CD14-positive monocyte (primary cell): ENCODE results near the gene CRMP1. TPM values are rescaled to one million over a fixed set of nuclear protein-coding genes. Genes with fewer than 3 reads are reported as not detected.

Source experiments
- DNase-seq, 3 donors: peaks; one replicate each; pipeline ENCODE4 v3.0.0-alpha.2; 2011 to 2022
- H2AFZ ChIP-seq: 2 replicates; pipeline ENCODE4 v1.6.0; 2012; ENCODE audit warnings: mild to moderate bottlenecking, low read depth, low read length, inconsistent platforms; ENCODE audit not compliant: insufficient read depth, poor library complexity, severe bottlenecking
- H3K27ac ChIP-seq, 2 donors: 1 replicate in 1 of 2; 2 replicates in 1 of 2; pipeline ENCODE4 v1.5.1; 2012 to 2013; ENCODE audit warnings: low read length in 2 of 2, control low read depth in 1 of 2, inconsistent platforms in 1 of 2, low read depth in 1 of 2, mild to moderate bottlenecking in 1 of 2
- H3K27me3 ChIP-seq, 2 donors: one replicate each; pipeline versions ENCODE4 v1.6.0 to v1.6.1; 2011 to 2013; ENCODE audit warnings: low read length in 2 of 2; ENCODE audit not compliant: control insufficient read depth in 2 of 2, insufficient read depth in 2 of 2
- H3K36me3 ChIP-seq, 2 donors: replicated peaks in 1 of 2; 1 replicate in 1 of 2; 2 replicates in 1 of 2; pipeline versions ENCODE4 v1.5.1 to v1.6.1; 2012 to 2013; ENCODE audit warnings: low read length in 2 of 2, control low read depth in 1 of 2, inconsistent platforms in 1 of 2, mild to moderate bottlenecking in 1 of 2; ENCODE audit not compliant: insufficient read depth in 2 of 2, control insufficient read depth in 1 of 2
- H3K4me1 ChIP-seq, 2 donors: 1 replicate in 1 of 2; 2 replicates in 1 of 2; pipeline versions ENCODE4 v1.5.1 to v1.6.1; 2012 to 2013; ENCODE audit warnings: low read length in 2 of 2, control low read depth in 1 of 2, inconsistent platforms in 1 of 2, mild to moderate bottlenecking in 1 of 2, moderate library complexity in 1 of 2; ENCODE audit not compliant: insufficient read depth in 2 of 2, control insufficient read depth in 1 of 2
- H3K4me2 ChIP-seq: replicated peaks from 2 replicates; pipeline ENCODE3; 2012; ENCODE audit warnings: low read length, moderate library complexity, mild to moderate bottlenecking; ENCODE audit not compliant: poor library complexity, severe bottlenecking; ENCODE audit errors: extremely low read depth
- H3K4me3 ChIP-seq, 3 experiments: fragments of 200-600 bp in 1 of 3; sonication (generic) in 1 of 3; replicated peaks in 1 of 3; 1 replicate in 2 of 3; 2 replicates in 1 of 3; pipeline ENCODE4 v1.5.1; 2011 to 2013; ENCODE audit warnings: low read length in 3 of 3, mild to moderate bottlenecking in 3 of 3, control low read depth in 2 of 3, low read depth in 2 of 3, inconsistent platforms in 1 of 3, moderate library complexity in 1 of 3
- H3K79me2 ChIP-seq: 2 replicates; pipeline ENCODE4 v1.6.0; 2012; ENCODE audit warnings: mild to moderate bottlenecking, control low read depth, inconsistent platforms, low read length, moderate library complexity; ENCODE audit not compliant: insufficient read depth
- H3K9ac ChIP-seq: 2 replicates; pipeline ENCODE4 v1.6.0; 2017; ENCODE audit warnings: low read length, mild to moderate bottlenecking; ENCODE audit not compliant: insufficient read depth, poor library complexity, severe bottlenecking
- H3K9me3 ChIP-seq, 2 donors: replicated peaks in 1 of 2; 1 replicate in 1 of 2; 2 replicates in 1 of 2; pipeline versions ENCODE4 v1.5.1 to v1.6.1; 2012 to 2013; ENCODE audit warnings: low read length in 2 of 2, control low read depth in 1 of 2; ENCODE audit not compliant: control insufficient read depth in 1 of 2, insufficient read depth in 1 of 2
- H4K20me1 ChIP-seq: 2 replicates; pipeline ENCODE4 v1.6.0; 2012; ENCODE audit warnings: mild to moderate bottlenecking, low read length, control low read depth, moderate library complexity; ENCODE audit not compliant: insufficient read depth
- H3K27ac Mint-ChIP-seq, 7 donors: one replicate each; pipeline ENCODE4 v1.8.0; 2020; ENCODE audit warnings: mild to moderate bottlenecking in 7 of 7, mixed read lengths in 7 of 7, moderate library complexity in 6 of 7, inconsistent platforms in 2 of 7
- H3K27me3 Mint-ChIP-seq, 3 donors: one replicate each; pipeline ENCODE4 v1.8.0; 2021 to 2022; ENCODE audit warnings: low read depth in 3 of 3, mild to moderate bottlenecking in 3 of 3, mixed read lengths in 3 of 3, moderate library complexity in 3 of 3, inconsistent platforms in 1 of 3
- H3K36me3 Mint-ChIP-seq, 2 donors: one replicate each; pipeline ENCODE4 v1.8.0; 2020; ENCODE audit warnings: mixed read lengths in 2 of 2, inconsistent platforms in 1 of 2, mild to moderate bottlenecking in 1 of 2
- H3K4me1 Mint-ChIP-seq: one replicate; pipeline ENCODE4 v1.8.0; 2020; ENCODE audit warnings: mild to moderate bottlenecking, mixed read lengths
- H3K4me3 Mint-ChIP-seq, 2 donors: one replicate each; pipeline ENCODE4 v1.8.0; 2020; ENCODE audit warnings: mild to moderate bottlenecking in 2 of 2, mixed read lengths in 2 of 2, moderate library complexity in 1 of 2
- H3K9me3 Mint-ChIP-seq, 7 donors: one replicate each; pipeline ENCODE4 v1.8.0; 2020 to 2022; ENCODE audit warnings: mixed read lengths in 7 of 7, mild to moderate bottlenecking in 6 of 7, moderate library complexity in 6 of 7, inconsistent platforms in 2 of 7
- WGBS: methylation state at CpG from one replicate; pipeline ENCODE4 v1.1.5; 2013; ENCODE audit warnings: missing lambda C conversion rate; ENCODE audit not compliant: insufficient coverage; 5-methylcytosine and 5-hydroxymethylcytosine counted together
- intact Hi-C, 2 donors: fragments of 100-400 bp; cut with micrococcal nuclease; formaldehyde crosslinking; loops; one replicate each; pipeline versions ENCODE4 v1.15.0 to v1.15.1; 2023
- polyA plus RNA-seq, 3 donors: library from polyadenylated mRNA; depleted of rRNA in 1 of 3; unstranded in 2 of 3; stranded (reverse) in 1 of 3; fragments of 300-500 nt in 2 of 3; fragments of >200 nt in 1 of 3; fragmentation: Illumina TruSeq in 2 of 3; gene quantifications; 1 replicate in 2 of 3; 2 replicates in 1 of 3; pipeline ENCODE4 v1.2.3, GENCODE V29; 2012 to 2021
- TF ChIP-seq, protein P1 (sequence below): fragments of 200-600 bp; IDR thresholded peaks from one replicate; pipeline ENCODE4 v1.8.0; 2022; ENCODE audit warnings: antibody characterized with exemption, mild to moderate bottlenecking

CRMP1 gene
- polyA plus RNA-seq, 3 donors, result not detected

DNA sequence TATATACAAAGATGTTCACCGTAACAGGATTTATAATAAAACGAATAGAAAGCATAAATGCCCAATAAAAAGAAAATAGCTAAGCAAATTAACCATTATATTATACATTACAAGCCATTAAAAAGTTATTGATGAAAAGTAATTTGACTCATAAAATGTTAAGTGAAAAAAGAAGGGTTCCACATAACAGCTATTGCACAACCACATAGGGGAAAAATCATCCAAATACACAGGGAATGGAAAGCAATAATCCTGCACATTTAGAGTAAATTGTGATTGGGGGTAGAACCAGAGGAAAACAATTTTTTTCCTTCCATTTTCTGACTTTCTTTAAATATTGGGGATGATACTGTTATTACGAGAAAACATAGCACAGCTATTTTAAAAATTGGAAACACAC is 38.0 kb downstream of the CRMP1 start:
- TF ChIP-seq, protein P1, sequence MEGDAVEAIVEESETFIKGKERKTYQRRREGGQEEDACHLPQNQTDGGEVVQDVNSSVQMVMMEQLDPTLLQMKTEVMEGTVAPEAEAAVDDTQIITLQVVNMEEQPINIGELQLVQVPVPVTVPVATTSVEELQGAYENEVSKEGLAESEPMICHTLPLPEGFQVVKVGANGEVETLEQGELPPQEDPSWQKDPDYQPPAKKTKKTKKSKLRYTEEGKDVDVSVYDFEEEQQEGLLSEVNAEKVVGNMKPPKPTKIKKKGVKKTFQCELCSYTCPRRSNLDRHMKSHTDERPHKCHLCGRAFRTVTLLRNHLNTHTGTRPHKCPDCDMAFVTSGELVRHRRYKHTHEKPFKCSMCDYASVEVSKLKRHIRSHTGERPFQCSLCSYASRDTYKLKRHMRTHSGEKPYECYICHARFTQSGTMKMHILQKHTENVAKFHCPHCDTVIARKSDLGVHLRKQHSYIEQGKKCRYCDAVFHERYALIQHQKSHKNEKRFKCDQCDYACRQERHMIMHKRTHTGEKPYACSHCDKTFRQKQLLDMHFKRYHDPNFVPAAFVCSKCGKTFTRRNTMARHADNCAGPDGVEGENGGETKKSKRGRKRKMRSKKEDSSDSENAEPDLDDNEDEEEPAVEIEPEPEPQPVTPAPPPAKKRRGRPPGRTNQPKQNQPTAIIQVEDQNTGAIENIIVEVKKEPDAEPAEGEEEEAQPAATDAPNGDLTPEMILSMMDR, result no peak
- H3K79me2 ChIP-seq, result no peaks in the 10 kb centered on the region
- no peak overlapping the region for H3K9ac ChIP-seq
- no peaks in the 10 kb centered on the region for H3K9me3 Mint-ChIP-seq
- H3K4me1 Mint-ChIP-seq, result no peaks in the 10 kb centered on the region
- intact Hi-C loops, result no loop called here
- H3K4me1 ChIP-seq, result no peaks in the 10 kb centered on the region
- DNase-seq, result no peak
- H3K4me3 Mint-ChIP-seq, result no peak overlapping the region
- H2AFZ ChIP-seq, result no peak overlapping the region
- H3K36me3 ChIP-seq, result no peaks in the 10 kb centered on the region
- H3K4me3 ChIP-seq, result no peak overlapping the region
- H4K20me1 ChIP-seq, result no peaks in the 10 kb centered on the region
- H3K27ac ChIP-seq, result no peak overlapping the region
- no peaks in the 10 kb centered on the region for H3K9me3 ChIP-seq
- peaks cover 0 to 3% (median 3%) of the 10 kb centered on the region in 3 donors for H3K27me3 Mint-ChIP-seq
- no peaks in the 10 kb centered on the region for H3K36me3 Mint-ChIP-seq
- no CpG with 5 or more reads among the region's 3 CpGs for WGBS
- no peak overlapping the region for H3K4me2 ChIP-seq
- H3K27ac Mint-ChIP-seq, result no peak overlapping the region
- no peaks in the 10 kb centered on the region for H3K27me3 ChIP-seq

GRCh38 chr4:5852523-5853202 is 40.2 kb downstream of the CRMP1 start:
- no peaks in the 10 kb centered on the region for H3K36me3 Mint-ChIP-seq
- Histone ChIP-seq H4K20me1 (no peaks in the 10 kb centered on the region), H3K4me1 (no peaks in the 10 kb centered on the region), H3K4me2 (no peak overlapping the region), H2AFZ (no peak overlapping the region), H3K4me3 (no peak overlapping the region), H3K9ac (no peak overlapping the region), H3K79me2 (no peaks in the 10 kb centered on the region), H3K27ac (no peak overlapping the region), H3K27me3 (no peaks in the 10 kb centered on the region), H3K9me3 (no peaks in the 10 kb centered on the region), H3K36me3 (no peaks in the 10 kb centered on the region)
- H3K9me3 Mint-ChIP-seq, result no peaks in the 10 kb centered on the region
- H3K4me3 Mint-ChIP-seq, result no peak overlapping the region
- H3K27ac Mint-ChIP-seq, result peak overlapping the region in 1 of 7 donors; percentile 54
- intact Hi-C loops, result no loop called here
- H3K4me1 Mint-ChIP-seq, result no peaks in the 10 kb centered on the region
- 85% methylated on average over 9 of the region's 9 CpGs for WGBS
- H3K27me3 Mint-ChIP-seq, result peaks cover 0 to 4% (median 3%) of the 10 kb centered on the region in 3 donors
- TF ChIP-seq, protein P1, result no peak
- DNase-seq, result no peak
